TTC549 (cell line): ENCODE results near the gene MEIS2.

Experiments used
- FAIRE-seq: peaks from 2 replicates; lab custom pipeline; 2012; peaks lifted over from hg19 to GRCh38; lab: Jason Lieb, UNC

MEIS2 gene

GRCh38 chr15:37112971-37113670 is 12.8 kb upstream of the MEIS2 start:
- no peak for FAIRE-seq

- no peak for FAIRE-seq
Observed at GRCh38 chr15:37112171-37112570, 11.8 kb upstream of the MEIS2 start.

DNA sequence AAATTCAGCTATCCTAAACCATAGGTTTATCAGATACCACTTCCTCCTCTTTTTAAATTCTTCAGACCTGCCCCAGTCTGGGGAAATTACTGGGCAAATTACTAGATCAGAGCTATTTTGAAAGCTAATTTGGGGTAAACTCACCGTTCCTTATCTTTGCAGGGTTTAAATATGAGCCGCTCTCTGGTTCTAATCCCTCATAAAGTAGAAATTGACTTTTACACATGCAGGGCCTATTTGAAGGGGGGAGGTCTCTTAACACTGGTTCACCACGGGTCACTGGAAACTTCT is 11.0 kb upstream of the MEIS2 start:
- no peak for FAIRE-seq

DNA sequence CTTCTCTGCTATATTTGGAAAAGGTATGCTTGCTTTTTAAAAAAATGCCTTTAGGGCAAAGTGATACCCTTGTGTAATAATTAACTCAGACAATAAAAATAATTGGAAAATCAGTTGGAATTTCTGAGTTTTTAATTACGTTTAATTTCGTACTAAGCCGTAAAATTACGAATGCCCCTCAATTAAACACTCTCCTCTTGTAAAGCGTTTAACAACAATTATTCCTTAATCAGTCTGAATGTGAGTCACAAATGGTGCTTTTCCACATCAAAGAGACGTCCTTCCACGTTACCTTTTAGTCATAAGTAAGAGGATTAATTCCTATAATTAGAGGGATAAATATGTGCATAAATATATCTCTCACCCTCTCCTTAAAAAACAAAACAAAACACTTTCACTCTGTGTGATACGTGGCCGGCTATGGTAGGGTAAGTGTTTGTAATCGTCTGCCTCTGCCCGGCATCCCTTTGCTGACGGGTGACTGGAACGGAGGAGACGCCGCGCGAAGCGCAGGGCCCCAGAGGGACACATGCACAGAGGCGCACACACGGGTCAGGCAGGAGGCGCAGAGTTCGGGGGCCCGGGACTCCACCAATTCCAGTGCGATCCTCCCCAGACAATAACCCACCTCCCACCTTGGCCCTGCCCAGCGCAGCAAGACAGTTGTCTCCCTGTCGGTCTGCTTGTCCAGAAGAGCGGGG is 9.7 kb upstream of the MEIS2 start:
- no peak for FAIRE-seq

- no peak for FAIRE-seq
Observed at GRCh38 chr15:37109168-37109871, 9.0 kb upstream of the MEIS2 start.

- no peak for FAIRE-seq
Observed at GRCh38 chr15:37108381-37109167, 8.2 kb upstream of the MEIS2 start.

DNA sequence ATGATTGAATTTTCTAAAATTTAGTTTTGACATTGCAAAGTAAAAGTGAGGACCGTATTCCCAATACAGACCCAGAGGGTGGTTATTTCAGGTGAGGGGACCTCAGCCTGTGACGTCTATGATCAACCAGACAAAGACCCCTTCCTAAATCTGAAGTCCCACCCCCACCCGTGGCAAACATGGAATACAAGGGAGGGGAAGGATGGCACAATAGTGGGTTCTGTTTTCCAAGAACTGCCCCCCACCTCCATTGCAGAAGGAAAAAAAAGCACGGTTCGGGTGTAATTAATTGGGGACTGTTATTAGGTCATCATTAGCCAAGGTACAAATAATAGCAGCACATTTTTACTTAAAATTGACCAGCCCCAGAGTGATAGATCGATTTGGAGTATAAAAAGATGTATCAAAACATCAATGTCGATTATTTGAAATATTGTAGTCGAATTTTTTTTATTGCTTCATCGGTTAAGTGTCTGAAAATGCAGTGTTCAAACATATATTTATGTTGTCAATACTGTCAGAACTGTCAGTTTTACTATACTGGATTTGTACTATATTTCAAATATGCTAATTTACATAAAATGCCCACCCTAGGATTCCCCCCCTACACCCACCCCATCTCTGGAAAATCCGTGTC is 7.5 kb upstream of the MEIS2 start:
- no peak for FAIRE-seq

- no peak for FAIRE-seq
Observed at GRCh38 chr15:37107071-37107743, 6.9 kb upstream of the MEIS2 start.

DNA sequence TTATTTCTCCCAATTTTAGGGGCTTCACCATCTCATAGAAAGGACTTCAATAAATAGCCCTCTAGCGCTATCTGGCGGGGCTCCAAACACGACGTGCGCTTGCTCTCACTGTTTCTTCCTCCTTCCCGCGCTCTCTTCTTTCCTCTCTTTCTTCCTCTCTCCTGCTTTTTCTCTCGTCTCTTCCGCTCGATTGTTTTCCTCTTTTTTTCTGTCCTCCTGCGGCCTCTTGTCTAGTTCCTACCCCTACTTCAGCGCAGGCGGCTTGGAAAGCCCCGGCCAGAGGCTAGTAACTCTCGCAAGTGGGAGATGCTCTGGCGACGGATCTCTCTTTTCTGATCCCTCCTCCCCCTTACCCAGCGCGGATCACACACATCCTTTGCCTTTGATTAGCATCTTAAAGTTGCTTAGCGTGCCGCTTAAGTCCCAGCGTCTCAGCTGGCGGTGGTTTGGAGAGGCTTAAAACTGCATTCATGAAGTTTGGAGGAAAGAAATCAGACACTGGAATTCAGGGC is 6.2 kb upstream of the MEIS2 start:
- no peak for FAIRE-seq

DNA sequence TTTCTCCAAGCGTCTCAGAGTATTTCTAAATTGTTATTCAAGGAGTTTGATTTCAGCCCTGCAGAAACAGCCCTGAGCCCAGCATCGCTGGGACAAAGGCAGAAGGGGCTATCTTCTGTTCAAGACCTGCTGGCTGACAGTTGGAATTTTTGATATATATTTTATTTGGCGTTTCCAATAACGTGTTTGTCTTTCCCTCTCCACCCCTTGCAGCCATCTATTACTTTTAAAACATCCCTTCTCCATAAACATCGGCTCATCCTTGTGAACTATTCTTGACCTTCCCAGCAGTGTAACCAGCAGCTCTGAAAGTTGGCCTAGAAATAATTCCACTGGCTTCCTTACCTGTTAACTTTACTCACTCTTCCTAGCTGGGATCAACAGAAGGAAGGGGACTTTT is 5.5 kb upstream of the MEIS2 start:
- FAIRE-seq: no peak

DNA sequence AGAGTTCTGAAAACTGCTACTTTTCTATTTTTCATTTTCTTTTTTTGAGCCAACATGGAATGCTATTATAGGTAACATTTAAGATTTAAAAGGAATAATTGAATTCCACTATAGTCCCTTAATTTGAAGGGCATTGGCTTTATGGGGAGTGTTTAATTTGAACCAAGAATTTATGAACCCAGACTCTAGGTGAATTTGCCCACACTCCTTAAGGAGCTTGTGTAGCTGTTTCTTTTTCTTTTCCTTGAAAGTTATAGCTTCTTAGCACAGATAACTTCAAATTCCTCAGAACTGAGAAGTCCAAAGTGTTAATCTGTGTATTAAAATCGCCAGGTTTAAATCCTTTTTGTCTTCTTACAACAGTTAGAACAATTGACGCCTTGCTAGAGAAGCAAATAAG is 4.7 kb upstream of the MEIS2 start:
- no peak for FAIRE-seq

DNA sequence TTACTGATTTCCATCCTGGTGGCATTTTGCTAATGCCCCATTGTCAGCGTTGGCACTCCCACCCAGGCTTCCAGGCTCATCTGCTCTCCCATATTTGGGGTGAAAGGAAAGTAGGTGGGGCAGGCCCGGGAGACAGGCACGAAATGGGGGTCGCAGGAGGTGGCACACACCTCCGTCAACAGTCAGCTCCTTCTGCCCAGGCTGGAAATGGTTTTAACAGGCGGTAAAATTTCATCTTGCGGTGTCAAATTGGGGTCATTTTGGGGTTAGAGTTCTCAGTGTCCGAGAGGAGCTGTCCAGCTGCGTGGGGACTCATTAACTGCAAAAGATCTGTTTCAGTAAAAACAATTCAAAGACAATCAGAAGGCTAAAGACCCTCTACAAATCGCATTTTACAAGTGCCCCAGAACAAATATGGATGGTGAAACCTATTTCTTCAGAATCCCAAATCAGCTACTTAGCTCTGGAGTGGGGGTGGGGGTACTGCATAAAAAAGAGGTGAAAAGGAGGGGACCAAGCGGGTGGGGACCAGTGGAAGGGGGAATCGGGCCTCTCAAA is 4.2 kb upstream of the MEIS2 start:
- FAIRE-seq: no peak

DNA sequence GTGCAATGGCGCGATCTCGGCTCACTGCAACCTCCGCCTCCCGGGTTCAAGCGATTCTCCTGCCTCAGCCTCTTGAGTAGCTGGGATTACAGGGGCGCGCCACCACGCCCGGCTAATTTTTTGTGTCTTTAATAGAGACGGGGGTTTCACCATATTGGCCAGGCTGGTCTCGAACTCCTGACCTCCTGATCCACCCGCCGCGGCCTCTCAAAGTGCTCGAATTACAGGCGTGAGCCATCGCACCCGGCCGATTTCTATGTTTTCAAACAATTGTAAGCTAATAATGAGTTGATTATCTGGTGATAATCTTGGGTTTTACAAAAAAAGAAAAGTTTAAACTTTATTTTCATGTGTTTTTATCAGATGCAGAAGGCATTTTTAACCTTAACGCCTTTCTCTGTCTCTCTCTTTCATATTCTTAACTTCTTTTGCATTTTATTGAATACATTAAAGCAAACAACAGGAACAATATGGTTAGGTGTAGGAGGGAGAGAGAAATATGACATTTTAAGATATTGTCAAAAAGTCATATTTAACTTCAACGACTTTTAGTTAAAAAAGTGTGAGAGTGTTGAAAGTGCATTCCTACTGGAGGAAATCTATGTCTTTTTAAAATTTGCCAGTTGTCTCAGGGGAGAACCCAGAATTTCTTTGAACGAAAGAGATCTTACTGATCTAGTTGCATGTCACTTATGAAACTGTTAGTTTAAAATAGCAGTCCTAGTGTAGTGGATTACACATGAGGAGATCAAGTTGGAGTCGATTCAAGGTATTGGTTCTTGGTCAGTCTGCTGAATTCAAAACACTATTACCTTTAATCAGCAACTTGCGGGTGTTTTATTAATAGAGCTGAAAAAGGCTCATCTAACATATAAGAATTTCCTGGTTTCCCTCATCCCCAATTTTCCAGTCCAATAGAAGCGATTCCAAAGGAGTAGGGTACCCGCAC is 3.4 kb upstream of the MEIS2 start:
- no peak for FAIRE-seq

DNA sequence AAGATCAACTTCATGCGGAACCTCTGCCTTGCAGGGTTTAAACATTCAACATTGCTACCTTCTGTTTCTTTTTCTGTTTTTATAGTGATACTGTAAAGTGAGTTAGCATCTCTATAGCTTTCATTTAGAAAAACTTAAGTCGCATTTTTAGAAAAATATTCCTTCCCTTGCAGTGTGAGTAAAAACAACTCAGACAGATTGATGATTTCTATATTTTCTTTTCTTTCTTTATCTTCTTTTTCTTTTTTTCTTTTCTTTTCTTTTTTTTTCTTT is 2.8 kb upstream of the MEIS2 start:
- no peak for FAIRE-seq

- no peak for FAIRE-seq
Observed at GRCh38 chr15:37102305-37103162, 2.2 kb upstream of the MEIS2 start.

DNA sequence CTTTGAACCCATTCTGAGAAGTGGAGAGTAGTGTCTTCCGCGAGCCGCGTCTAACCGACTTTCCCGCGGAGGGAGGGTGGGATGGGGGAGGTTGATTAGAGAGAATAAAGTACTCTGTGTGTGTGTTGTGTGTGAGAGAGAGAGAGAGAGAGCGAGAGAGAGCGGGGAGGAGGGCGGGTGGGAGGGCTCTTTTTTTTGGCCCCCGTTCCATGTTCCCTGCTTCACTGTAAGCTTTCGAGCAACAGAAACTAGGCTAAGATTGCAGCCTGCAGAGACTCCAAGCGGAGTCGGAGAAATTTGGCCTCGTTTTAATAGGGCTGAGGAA is 1.6 kb upstream of the MEIS2 start:
- FAIRE-seq: no peak

DNA sequence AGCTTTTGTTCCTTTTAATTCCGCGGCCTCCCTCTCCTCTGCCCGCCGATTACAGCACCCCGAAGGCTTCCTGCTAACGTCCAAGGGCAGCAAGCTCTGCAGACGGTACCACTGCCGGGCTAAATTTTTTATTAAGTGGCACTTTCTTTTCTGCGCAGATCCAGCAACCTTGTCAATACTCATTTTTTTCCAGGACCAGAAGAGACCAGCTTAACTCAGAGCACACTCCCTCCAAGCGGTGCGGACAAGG is 542 bp upstream of the MEIS2 start:
- no peak for FAIRE-seq

DNA sequence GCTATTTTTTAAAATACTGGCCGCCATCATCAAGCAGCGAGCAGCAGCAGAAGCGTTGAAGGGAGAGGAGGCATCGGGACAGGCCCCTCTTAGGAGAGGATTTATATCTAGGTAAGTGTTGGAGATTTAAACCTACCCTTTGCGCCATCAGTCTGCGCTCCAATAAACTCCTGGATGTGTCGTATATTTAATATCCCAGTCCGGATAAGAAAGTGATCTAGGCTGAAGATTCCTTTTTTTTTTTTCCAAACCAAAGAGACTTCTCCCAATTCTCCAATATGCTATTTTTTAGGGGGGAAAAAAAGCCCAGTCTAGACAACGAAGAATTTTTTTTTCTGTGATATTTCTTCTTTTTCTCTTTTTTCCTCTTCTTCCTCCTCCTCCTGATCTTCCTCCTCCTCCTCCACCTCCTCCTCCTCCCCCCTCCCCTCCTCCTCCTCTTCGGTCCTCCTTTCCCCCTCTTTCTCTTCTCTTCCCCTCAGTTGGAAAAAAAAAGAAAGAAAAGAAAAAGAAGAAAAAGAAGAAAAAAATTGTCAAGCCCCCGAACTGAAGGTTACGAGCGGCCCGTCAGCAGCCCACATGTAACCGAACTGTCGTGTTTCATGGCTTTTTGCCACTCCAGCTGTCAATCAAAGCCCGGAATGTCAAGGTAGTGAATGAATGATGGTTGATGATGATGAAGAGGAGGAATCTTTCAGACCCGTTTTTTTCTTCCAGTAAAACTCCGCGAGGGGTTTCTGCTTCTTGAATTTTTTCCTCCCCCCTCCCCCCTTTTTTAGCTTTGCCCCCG is 835 bp downstream of the MEIS2 start:
- no peak for FAIRE-seq
